GM10248 (cell line): Measurements from ENCODE around the gene RAB40B.
"Not testable (repeated sequence)": the region's sequence is repeated elsewhere in the genome, so short reads cannot be mapped to it uniquely, and the experiment has no call there.

Experiments used
- CTCF ChIA-PET: fragments of 300-600 bp; sonication (Branson Sonifier 250); formaldehyde crosslinking; extraction: SDS; loops from one replicate; lab custom pipeline; 2021; ENCODE audit warnings: antibody characterized with exemption; lab: Yijun Ruan, JAX
- POLR2A ChIA-PET: fragments of 350-650 bp; sonication (Branson Sonifier 250); formaldehyde crosslinking; extraction: SDS; loops from one replicate; lab custom pipeline; 2020; ENCODE audit warnings: antibody characterized with exemption; lab: Yijun Ruan, JAX
- DNase-seq: peaks from one replicate; pipeline ENCODE4 v3.0.0; 2012; ENCODE audit errors: extremely low spot score
- CTCF ChIP-seq: IDR thresholded peaks from 2 replicates; pipeline ENCODE4 v1.5.1; 2012; ENCODE audit warnings: mild to moderate bottlenecking, low read depth; ENCODE audit errors: extremely low read depth, missing control alignments, control extremely low read depth

RAB40B gene

GRCh38 chr17:82658331-82658730 is 40.2 kb downstream of the RAB40B start:
- ChIA-PET POLR2A (no interaction called here), CTCF (interaction anchor here (1.9 kb wide), 1 partner anchor 10 kb away, joined by 13 read pairs; no protein-coding TSS in a partner anchor)
- DNase-seq, result no peak
- TF ChIP-seq CTCF, result no peak

DNA sequence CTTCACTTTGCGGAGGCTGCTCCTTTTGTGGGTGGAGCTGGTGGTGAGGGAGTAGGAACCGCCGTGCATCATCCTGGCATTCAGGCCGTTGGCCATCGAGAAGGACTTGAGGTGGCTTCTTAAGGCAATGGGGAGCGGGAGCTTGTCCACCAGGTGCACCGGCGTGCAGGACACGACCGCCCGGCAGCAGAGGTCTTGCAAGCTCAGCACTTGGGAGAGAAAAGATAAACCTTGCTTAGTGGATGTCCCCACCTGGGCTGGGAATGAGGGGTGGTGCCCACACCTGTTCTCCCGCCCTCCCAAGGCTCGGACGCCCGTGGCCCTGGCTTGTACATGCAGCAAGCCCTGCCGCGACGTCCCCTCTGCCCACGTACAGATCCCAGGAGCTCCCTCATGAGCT is 40.6 kb downstream of the RAB40B start:
- no peak for DNase-seq
- TF ChIP-seq CTCF, result no peak
- ChIA-PET POLR2A (interaction anchor here (0.6 kb wide), 1 partner anchor 1419 kb away, joined by 6 read pairs; the partner anchor contains the start of genes NDUFAF8 and TEPSIN), CTCF (interaction anchor here (1.9 kb wide), 1 partner anchor 10 kb away, joined by 13 read pairs; no protein-coding TSS in a partner anchor)

GRCh38 chr17:82656266-82656665 is 42.2 kb downstream of the RAB40B start:
- ChIA-PET POLR2A (no interaction called here), CTCF (interaction anchor here (1.3 to 1.9 kb wide), 3 partner anchors 12 to 305 kb away, joined by 3 to 13 read pairs (median 6); no protein-coding TSS in a partner anchor)
- DNase-seq, result no peak
- no peak for TF ChIP-seq CTCF

GRCh38 chr17:82655523-82655922 is 43.0 kb downstream of the RAB40B start:
- no peak for TF ChIP-seq CTCF
- no peak for DNase-seq
- ChIA-PET CTCF (interaction anchor here (1.7 kb wide), 1 partner anchor 13 kb away, joined by 6 read pairs; no protein-coding TSS in a partner anchor), POLR2A (no interaction called here)

GRCh38 chr17:82655038-82655479 is 43.4 kb downstream of the RAB40B start:
- ChIA-PET POLR2A (no interaction called here), CTCF (interaction anchor here (1.7 kb wide), 1 partner anchor 13 kb away, joined by 6 read pairs; no protein-coding TSS in a partner anchor)
- no peak for DNase-seq
- TF ChIP-seq CTCF, result no peak

- CTCF ChIA-PET, result interaction anchor here (1.7 kb wide), 1 partner anchor 14 kb away, joined by 6 read pairs; no protein-coding TSS in a partner anchor
- POLR2A ChIA-PET, DNase-seq: not testable (repeated sequence)
Measured at GRCh38 chr17:82654611-82655010, 43.9 kb downstream of the RAB40B start.
